ENCODE results near the gene BRD7.
A peak's percentile ranks its signal among the peaks of the same experiment; 100 is the strongest.

Gene BRD7

DNA sequence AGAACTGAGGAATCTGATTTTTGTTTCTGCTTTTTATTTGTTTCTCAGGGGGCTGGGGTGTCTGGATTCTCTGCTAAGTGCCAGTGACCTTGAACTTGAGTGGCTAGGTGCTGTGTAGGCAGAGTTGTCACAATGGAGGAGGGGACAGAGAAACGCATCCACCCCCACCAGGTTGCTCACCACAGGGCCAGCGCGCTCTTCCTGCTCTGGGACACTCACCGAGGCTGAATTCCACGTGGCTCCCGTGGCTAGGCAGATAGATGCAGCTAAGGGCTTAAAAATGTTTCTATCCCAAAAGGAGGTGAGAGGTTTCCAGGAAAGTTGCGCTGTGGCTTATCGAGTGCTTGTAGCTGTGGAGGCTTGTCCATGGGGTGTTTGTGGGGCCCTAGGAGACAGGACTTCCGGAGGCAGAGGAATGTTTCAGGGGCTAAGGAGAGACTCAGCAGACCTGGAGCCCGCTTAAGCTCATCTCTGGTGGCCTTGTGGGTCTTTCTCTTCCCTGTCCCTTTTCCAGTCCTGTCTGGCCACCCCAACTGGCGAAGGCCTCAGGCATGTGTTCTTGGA lies 65.7 kb downstream of the BRD7 start:
- DNase-seq = no peak

DNA sequence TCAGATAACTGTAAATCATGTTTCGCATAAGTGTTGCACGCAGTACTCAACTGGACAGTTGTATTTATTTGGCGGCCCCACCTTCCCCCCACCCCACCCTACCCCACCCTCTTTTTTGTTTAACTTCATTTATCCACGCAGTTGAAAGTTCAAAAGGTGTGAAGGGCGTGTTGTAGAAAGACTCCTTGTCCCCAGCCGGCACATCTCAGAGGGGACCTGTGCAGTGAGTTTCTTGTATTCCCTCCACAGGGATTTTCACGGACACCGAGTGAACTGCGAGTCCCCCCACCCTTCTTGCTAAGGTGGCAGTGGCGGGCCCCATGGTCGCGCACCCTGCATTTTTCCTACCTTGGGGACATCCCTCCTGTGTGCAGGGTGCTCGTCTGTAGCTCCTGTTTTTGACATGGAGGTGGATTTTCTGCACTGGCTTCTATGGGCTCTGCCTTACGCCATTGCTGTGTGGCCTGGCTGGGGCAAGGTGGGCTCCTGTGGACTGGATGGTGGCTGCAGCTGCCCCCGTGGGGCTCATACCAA lies 66.2 kb downstream of the BRD7 start:
- DNase-seq = no peak

DNA sequence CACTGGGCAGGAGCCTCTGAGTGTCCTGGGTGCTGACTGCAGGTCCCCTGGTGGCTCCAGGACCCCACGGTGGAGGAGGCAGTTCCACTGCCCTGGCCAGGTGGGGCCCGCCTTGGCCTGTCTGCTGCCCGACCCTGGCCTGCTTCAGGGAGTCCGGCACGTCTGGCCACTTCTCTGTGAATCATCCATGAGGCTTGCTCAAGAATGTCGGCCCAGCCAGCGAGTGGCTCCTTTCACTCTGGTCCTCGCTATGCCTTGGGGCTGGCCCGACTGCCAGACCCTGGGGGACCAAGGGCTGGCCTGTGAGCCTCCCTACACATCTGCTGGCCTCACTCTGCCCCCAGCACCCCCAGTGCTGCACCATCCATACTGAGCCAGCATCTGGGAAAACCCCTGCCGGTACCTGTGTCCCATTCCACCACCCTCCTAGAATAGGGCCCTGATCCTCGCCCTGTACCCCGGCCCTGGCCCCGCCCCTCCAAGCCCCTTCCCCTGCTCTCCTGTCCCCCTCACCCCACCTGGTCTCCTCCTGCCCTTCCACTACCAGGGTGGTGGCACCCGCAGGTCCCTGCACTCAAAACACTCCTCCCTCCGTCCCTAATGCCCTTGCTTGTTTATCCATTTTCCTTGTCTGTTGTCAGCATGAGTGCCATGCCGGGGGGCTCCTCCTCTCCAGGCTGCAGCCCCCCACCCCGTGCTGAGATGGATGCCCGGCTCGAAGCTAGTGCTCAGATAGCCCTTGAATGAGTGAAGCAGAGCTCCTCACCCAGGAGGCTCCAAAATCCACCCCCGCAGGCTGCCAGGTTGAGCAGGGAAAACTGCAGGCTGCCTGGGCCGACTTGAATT lies 66.9 kb downstream of the BRD7 start:
- no peak for DNase-seq

DNA sequence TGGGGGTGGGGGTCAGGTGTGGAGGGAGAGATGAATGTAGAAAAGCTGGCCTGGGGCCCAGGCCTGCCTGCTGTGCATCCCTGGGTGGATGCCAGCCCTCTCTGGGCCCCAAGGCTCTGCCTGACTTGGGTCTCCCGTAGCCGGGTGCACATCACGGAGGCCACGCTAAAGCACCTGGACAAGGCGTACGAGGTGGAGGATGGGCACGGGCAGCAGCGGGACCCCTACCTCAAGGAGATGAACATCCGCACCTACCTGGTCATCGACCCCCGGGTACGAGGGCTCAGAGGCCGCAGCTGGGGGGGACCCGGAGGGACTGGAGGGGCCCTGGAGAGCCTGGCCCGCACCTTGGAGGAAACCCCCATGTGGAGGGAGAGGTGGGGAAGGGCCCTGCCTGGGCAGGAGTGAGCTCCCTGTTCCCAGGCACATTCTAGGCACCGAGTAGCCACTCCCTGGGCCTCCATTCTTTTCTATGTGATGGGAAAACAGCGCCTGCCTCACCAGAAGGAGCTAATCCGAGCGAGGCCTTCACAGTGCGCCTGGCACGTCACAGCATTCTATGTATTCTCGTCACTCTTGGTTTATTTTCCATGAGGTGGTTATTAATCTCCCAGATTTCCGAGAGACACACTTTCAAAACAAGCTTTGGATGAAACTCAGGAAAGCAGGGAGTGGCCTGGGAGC lies 67.7 kb downstream of the BRD7 start:
- DNase-seq = peak; percentile 16

DNA sequence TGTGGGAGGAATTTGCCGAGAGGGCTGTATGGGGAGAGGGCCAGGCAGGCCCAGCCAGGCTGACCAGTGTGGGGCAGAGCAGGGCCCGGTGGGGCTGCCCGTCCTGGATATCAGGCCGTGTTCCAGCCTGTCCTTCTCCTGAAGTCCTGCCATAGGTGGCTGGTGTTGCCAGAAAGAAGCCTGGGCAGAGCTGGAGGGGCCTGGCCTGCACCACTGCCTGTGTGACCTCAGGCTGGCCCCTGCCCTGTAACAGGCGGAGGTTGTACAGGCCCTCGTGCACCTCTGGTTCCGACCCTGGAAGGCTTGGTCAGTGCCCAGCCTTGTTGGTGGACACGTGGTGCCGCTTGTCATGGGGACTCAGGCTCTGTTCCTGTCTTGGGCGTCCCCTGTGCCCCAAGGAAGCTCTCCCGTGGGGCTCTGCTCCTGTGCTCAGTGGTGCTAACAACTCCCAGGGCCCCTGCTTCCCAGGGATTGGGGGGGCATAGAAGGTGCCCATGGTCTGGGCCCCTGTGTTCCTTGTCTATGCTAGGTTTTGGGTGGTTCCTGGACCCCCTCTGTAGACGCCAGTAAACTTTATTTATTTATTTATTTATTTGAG lies 69.2 kb downstream of the BRD7 start:
- peak; percentile 11 for DNase-seq

DNA sequence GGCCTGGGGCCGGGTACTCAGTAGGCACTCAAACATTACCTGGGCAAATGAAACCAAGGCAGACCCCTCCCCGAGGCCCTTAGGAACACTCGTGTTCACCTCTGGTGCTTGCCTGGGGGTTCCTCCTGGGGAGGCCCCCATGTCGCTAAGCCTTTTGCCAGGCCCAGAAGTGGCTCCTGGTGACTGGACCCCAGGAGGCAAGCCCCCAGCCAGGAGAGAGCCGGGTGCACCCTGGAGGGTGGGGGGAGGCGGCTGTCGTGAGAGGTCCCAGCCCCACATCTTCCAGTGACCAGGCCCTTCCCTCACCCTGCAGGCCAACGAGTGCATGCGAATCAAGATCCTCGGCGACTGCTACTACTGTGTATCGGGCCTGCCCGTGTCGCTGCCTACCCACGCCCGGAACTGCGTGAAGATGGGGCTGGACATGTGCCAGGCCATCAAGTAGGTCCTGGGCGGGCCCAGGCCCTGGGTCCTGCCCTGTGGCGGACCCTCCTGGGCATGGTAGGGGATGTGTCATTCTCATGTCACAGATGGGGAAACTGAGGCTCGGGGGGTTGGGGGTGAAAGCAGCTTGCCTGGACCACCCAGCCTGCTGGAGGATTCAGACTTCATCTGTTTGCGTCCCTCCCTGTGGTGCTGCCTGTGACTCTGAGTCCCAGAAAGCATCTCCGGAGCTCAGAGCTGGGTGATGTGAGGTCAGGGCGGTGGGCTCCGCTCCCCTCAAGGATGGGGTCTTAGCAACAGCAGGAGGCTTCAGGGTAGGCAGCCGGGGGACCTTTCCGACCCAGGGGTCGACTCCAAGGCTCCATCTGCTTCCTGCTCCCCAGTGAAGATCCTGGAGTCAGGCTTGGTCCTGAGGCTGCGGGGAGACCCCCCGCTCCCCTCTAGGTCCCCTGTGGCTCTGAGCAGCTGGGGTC lies 69.9 kb downstream of the BRD7 start:
- peak; percentile 9 for DNase-seq

DNA sequence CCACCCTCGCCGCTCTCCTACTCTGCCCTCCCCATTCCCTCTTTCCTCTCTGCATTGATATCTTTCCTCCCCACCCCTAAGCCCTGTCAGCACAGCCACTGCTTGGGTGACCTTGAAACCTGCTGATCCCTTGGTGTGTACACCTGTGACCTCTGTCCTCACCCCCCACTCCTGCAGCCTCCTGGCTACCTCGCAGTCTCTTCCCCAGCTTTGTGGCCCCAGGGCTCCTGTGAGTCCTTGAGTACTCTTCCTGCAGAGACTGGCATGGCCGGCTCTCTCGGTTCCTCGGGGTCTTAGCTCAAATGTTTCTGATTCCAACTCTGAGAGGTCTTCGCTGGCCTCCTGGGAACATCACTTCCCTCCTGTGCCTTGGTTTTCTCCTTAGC lies 70.7 kb downstream of the BRD7 start:
- peak; percentile 19 for DNase-seq

DNA sequence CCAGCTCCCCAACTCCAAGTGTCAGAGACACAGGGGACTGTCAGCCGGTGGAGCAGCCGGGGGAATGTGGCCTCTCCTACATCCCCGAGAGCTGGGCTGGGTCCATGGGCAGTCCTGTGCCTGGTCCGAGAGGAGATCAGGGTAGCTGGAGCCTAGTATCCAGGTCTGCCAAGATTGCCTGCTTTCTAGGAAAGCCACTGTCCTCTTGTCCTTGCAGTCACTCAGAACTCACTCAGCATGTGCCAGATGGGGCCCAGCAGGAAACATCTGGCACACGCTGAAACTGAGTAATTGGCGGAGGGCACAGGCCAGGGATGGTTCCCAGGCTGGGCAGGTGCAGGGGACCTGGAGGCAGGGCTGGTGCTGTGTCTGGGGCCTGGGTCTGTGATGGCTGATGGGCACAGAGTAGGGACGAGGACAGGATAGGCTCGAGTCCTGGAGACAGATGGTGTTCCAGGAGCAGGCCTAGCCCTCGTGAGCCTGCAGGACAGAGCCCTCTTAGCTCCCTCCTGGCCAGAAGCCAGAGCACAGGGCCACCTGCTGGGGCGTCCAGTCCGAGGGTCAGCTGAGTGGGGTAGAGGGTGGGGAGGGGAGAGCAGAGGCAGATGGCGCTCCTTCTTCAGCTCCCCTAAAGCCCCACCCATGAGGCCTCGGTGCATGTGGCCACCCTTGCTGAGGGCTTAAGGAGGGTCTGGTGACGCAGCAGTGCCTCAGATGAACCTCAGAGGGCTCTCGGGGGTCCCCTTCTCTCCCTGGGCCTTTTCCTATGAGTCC lies 71.3 kb downstream of the BRD7 start:
- peak; percentile 51 for DNase-seq

DNA sequence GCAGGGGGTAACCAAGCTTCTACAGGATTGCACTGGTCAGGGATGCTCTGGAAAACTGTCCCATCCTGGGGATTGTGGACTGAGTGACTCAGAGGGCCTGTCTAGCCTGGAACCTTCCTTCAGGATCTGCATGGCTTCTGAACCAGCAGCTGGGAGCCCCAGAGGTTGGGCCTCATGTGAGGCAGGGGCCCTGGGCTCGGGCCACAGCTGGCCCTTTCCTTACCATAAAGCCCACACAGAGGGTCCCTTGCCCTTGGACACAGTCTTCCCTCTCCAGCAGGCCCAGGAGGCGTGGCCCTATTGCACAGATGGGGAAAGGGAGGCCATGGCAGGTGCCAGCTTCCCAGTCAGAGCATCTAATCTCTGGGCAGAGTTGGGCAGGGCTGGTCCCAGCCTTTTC lies 72.0 kb downstream of the BRD7 start:
- DNase-seq = no peak

DNA sequence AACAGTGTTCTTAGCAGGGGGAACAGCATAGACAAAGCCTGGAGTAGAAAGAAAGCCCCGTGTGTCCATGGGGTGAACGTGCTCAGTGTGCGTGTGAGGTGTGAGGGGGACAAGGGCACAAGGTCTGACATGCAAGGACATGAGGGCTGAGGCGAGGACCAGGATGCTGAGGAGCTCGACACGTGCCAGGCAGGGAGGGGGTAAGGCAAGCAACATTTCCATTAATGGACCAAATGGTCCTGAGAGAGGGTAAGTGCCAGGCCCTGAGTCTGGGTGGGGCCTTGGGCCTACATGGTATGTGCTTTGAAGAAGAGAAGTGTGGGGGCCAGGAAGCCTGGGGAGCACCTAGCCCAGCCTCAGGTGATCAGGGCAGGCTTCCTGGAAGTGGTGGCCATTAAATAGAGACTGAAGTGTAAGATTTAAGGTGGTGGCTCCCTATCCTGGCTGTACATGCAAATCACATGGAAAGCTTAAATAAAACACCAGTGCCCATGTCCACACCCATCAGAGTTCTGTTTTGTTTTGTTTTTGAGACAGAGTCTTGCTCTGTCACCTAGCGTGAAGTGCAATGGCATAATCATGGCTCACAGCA lies 73.2 kb downstream of the BRD7 start:
- no peak for DNase-seq

DNA sequence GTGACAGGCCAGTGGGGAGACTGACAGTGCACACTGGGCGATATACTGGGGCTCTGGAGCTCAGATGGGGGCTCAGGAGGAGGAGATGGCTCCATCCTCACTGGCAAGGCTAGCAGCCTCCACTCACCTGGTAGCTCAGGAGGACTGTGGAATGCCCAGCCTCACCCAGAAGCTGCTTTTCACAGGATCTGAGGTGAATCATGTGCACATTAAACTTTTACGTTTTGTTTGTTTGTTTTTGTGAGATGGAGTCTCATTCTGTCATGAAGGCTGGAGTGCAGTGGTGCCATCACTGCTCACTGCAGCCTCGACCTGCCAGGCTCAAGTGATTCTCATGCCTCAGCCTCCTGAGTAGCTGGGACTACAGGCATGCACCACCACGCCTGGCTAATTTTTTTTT lies 73.8 kb downstream of the BRD7 start:
- DNase-seq = no peak

DNA sequence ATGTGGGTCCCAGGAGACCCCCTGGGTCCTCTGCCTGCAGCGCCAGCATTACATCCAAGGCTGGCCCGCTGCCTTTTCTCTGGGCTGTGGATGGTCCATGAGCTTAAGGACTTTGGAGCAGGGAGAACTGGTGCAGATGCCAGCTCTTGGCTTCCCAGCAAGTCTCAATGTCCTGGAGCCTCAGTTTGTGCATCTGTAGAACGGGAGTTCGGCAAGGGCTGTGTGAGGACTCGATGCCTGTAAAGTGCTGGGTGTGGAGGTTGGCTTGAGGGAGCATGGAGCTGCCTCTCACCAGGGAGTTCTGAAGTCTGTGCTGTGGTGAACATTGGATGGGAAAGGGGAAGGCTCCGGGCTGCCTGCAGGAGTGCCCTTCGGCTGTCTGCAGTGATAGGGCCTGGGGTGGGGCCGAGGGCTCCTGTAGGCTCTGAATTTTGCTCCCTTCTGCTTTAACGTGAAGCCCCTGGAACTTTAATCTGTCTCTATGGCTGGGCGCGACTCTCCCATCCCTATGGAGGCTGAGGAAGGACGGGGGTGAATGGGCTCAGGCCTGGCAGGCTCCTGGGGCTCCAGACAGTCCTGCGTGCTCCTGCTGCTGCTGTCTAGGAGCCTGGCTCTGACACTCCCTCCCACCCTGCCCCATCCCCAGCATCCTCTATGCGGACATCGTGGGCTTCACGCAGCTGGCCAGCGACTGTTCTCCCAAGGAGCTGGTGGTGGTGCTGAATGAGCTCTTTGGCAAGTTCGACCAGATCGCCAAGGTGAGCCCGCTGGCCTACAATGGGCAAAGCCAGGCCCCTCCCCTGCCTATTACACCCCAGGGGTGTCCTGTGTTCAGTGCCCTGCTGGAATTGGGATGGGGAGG lies 74.6 kb downstream of the BRD7 start:
- no peak for DNase-seq

DNA sequence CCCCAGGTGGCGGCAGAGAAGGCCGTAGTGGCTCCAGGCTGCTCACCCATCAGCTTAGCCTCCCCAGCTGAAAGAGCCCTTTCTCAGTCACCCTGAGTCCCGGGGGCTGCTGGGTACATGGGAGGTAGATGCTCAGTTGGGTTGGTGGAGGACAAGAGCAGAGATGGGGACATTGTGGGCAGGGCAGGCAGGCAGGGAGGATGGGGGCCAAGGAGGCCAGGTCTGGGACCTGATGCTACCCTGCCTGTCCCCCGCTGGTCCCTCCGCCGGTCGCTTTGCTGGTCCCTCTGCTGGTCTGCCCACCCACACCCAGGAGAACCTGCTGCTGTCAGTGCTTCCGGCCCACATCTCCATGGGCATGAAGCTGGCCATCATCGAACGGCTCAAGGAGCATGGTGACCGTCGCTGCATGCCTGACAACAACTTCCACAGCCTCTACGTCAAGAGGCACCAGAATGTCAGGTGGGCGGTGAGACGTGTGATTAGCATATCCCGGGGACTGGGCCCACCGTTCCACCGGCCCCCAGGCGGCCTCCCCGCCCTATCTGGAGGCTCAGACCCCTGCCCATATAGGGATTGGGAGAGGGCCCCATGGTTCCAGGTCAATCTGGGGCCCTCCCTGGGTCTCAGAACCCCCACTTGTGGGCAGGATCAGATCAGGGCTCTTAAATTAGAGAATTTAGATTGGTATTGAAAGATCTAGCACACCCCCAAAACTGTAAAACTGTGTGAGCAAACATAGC lies 75.6 kb downstream of the BRD7 start:
- DNase-seq = no peak

DNA sequence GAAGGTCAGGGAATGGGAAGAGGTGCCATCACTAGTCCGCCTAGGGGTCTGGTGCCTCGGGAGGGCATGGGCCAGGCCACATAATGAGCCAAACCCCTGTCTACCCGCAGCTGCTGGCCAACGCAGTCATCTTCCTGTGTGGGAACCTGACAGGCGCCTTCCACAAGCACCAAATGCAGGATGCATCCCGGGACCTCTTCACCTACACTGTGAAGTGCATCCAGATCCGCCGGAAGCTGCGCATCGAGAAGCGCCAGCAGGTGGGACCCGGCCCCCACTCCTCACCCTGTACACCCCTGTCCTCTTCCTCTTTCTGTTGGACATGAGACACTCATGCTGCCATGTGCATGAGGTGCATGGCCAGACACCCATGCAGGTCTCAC lies 76.2 kb downstream of the BRD7 start:
- no peak for DNase-seq

DNA sequence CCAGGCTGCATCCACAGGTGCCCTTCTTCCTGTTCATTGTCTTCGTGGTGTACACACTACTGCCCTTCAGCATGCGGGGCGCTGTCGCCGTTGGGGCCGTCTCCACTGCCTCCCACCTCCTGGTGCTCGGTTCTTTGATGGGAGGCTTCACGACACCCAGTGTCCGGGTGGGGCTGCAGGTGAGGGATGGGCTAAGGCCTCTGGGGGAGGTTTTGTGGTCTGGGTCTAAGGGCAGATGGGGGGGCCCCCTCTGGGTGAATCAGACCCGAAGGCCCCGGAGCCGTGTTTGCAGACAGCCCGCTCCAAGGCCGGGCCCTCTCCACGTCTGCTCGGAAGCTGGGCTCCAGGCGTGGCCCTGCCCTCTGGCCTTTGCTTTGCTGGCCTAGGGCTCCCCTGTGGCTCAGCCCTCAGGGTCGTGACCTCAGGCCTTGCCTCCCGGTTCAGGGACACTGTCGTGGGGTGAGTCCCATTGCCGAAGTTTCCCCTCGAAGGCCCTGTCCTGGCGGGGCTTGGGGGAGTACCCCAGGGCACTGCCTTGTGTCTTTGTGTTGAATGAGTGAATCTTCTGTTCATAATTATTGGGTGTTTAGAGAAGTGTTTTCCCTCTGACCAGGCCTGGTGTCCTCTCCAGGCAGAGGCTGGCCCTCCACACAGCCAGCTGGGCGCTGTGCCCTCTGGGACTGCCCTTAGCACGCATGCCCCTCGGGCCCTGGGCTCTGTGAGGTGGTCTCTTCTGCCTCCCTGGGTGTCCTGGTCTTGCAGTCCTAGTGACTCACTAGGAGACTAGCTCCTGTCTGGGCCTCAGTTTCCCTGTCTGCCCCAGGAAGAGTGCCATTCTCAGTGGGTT lies 76.8 kb downstream of the BRD7 start:
- DNase-seq = no peak

DNA sequence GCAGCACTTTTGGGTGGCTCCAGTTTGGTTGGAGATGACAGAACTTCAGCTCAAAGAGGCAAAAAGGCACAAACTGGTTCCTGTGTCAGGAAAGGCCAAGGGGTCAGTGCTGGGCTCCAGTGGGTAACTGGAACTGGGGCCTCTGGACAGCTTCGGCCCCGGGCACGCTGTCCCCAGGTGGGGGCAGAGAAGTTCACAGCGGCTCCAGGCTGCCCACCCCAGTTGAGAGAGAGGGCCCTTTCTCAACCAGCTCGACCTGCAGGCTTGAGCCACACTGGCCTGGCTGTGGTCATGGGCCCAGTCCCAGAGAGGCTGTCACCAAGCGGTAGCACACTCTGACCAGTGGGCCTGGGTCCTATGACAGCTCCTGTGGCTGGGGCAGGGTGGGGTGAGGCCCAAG lies 77.9 kb downstream of the BRD7 start:
- no peak for DNase-seq

DNA sequence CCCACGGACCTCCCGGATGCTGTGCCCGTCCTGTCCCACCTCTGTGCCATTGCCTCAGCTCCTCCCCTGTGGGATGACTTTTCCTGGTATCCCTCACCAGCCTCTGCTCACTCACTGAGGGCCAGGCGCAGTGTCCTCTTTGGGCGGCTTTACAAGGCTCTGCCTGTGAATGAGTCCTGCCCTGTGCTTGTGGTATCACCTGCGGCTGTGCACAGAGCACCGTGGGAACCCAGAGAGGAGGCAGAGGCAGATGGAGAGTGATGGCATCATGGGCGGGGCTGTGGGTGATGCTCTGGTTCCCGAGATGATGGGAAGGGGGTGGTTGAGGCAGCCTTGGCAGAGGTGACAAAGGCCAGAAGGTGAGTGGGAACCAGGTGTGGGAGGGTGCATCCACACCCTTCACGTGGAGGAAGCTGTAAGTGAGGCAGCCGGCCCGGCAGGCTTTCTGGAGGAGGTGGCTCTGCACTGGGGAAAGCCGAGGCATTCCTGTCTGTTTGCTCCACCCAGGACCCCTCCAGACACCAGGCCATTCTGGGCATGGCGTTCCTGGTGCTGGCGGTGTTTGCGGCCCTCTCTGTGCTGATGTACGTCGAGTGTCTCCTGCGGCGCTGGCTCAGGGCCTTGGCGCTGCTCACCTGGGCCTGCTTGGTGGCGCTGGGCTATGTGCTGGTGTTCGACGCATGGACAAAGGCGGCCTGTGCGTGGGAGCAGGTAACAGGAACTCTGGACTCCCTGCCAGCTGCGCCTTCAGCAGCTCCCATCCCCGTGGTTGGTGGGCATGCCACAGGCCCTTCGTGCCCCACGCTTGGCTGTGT lies 78.6 kb downstream of the BRD7 start:
- no peak for DNase-seq

DNA sequence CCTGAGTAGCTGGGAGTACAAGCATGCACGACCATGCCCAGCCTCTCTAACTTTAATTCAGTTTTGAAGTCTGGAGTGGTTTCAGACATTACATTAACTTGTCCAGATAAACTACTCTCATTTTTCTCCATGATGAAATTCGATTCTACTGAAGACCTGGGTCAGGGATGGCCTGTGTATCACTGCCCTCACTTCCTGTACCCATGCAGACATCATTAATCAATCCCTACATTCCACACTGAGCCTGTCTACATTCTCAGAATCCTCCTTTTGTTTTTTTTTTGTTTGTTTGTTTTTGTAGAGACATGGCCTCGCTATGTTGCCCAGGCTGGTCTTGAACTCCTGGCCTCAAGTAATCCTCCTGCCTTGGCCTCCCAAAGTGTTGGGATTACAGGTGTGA lies 79.9 kb downstream of the BRD7 start:
- no peak for DNase-seq

Measured in femur (tissue), 1 donor.